Measurements from ENCODE around the gene PHACTR1.

GRCh38 chr6:12841619-12842018 is 125.1 kb downstream of the PHACTR1 start:
- TF ChIP-seq MAZ (IDR thresholded peaks at IDR 0.05; ENCODE audit: borderline replicate concordance, low read depth, low read length): no peak
- TF ChIP-seq RCOR1 (IDR thresholded peaks at IDR 0.05; ENCODE audit: insufficient replicate concordance, low read length): no peak
- no peak for TF ChIP-seq FOS (IDR thresholded peaks at IDR 0.05; ENCODE audit: low read depth, low read length)
- TF ChIP-seq, protein P1, sequence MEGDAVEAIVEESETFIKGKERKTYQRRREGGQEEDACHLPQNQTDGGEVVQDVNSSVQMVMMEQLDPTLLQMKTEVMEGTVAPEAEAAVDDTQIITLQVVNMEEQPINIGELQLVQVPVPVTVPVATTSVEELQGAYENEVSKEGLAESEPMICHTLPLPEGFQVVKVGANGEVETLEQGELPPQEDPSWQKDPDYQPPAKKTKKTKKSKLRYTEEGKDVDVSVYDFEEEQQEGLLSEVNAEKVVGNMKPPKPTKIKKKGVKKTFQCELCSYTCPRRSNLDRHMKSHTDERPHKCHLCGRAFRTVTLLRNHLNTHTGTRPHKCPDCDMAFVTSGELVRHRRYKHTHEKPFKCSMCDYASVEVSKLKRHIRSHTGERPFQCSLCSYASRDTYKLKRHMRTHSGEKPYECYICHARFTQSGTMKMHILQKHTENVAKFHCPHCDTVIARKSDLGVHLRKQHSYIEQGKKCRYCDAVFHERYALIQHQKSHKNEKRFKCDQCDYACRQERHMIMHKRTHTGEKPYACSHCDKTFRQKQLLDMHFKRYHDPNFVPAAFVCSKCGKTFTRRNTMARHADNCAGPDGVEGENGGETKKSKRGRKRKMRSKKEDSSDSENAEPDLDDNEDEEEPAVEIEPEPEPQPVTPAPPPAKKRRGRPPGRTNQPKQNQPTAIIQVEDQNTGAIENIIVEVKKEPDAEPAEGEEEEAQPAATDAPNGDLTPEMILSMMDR (conservative IDR thresholded peaks at IDR 0.05; ENCODE audit: low read depth, low read length): no peak
- TF ChIP-seq MXI1 (IDR thresholded peaks at IDR 0.05; ENCODE audit: borderline replicate concordance, low read depth, low read length): no peak
- TF ChIP-seq POLR2A (IDR thresholded peaks at IDR 0.05; ENCODE audit: low read depth, low read length): no peak
- no peak for TF ChIP-seq MAFK (IDR thresholded peaks at IDR 0.05; ENCODE audit: low read depth, low read length)
- TF ChIP-seq BHLHE40 (IDR thresholded peaks at IDR 0.05; ENCODE audit: low read depth, low read length): no peak
- TF ChIP-seq RAD21 (IDR thresholded peaks at IDR 0.05; ENCODE audit: low read length): no peak
- no peak for TF ChIP-seq ELK1 (IDR thresholded peaks at IDR 0.05; ENCODE audit: borderline replicate concordance, low read depth, low read length)
